ENCODE measurements around the gene STIM2. TPM values are rescaled to one million over a fixed set of nuclear protein-coding genes. Genes with fewer than 3 reads are reported as not detected.
A peak's percentile ranks its signal among the peaks of the same experiment; 100 is the strongest.

The STIM2 gene
- total RNA-seq, 1 experiment from 2014 or later, result 59.0 TPM

GRCh38 chr4:26916195-26916594 lies 55.6 kb downstream of the STIM2 start:
- Histone ChIP-seq H3K9me3 (ENCODE audit: low read depth, low read length, poor library complexity, severe bottlenecking) (no peaks in the 10 kb centered on the region), H3K27me3 (replicated peaks; ENCODE audit: insufficient read depth, low read depth, low read length, poor library complexity) (no peaks in the 10 kb centered on the region), H3K27ac (ENCODE audit: low read depth, low read length, poor library complexity, severe bottlenecking) (no peak overlapping the region), H3K4me3 (ENCODE audit: low read depth, low read length, poor library complexity, severe bottlenecking) (no peak overlapping the region), H3K4me1 (ENCODE audit: insufficient read depth, low read length, poor library complexity, severe bottlenecking) (peaks cover 67% of the 10 kb centered on the region), H3K36me3 (ENCODE audit: insufficient read depth, low read length, poor library complexity, severe bottlenecking) (peaks cover 21% of the 10 kb centered on the region)
- TF ChIP-seq CTCF (conservative IDR thresholded peaks at IDR 0.05; ENCODE audit: low read depth, low read length), result no peak
- CTCF ChIA-PET, result no interaction called here
- BruUV-seq (replicated peaks), result no TSS peak
- intact Hi-C loops (cut with micrococcal nuclease; ENCODE audit: unreplicated experiment), result no loop called here
- peak; percentile 61 for DNase-seq (ENCODE audit: low spot score)
- POLR2A ChIA-PET (ENCODE audit: low non-redundant PET), result no interaction called here

- intact Hi-C loops (cut with micrococcal nuclease; ENCODE audit: unreplicated experiment), result no loop called here
- Histone ChIP-seq H3K9me3 (ENCODE audit: low read depth, low read length, poor library complexity, severe bottlenecking) (no peaks in the 10 kb centered on the region), H3K4me3 (ENCODE audit: low read depth, low read length, poor library complexity, severe bottlenecking) (no peak overlapping the region), H3K27ac (ENCODE audit: low read depth, low read length, poor library complexity, severe bottlenecking) (no peak overlapping the region), H3K27me3 (replicated peaks; ENCODE audit: insufficient read depth, low read depth, low read length, poor library complexity) (no peaks in the 10 kb centered on the region), H3K4me1 (ENCODE audit: insufficient read depth, low read length, poor library complexity, severe bottlenecking) (peaks cover 20% of the 10 kb centered on the region), H3K36me3 (ENCODE audit: insufficient read depth, low read length, poor library complexity, severe bottlenecking) (no peaks in the 10 kb centered on the region)
- CTCF ChIA-PET, result no interaction called here
- TF ChIP-seq EZH2 (IDR thresholded peaks at IDR 0.05; ENCODE audit: borderline replicate concordance, low read depth, low read length, poor library complexity, severe bottlenecking), result no peak
- TF ChIP-seq CTCF (conservative IDR thresholded peaks at IDR 0.05; ENCODE audit: low read depth, low read length), result no peak
- no TSS peak for BruUV-seq (replicated peaks)
- peak; percentile 17 for DNase-seq (ENCODE audit: low spot score)
- POLR2A ChIA-PET (ENCODE audit: low non-redundant PET), result no interaction called here
These were observed 70.3 kb downstream of the STIM2 start for GRCh38 chr4:26930964-26931363.

- H3K27ac ChIP-seq (ENCODE audit: low read depth, low read length, poor library complexity, severe bottlenecking), result no peak overlapping the region
- no peaks in the 10 kb centered on the region for H3K27me3 ChIP-seq (replicated peaks; ENCODE audit: insufficient read depth, low read depth, low read length, poor library complexity)
- no peak for DNase-seq (ENCODE audit: low spot score)
- no peak overlapping the region for H3K4me3 ChIP-seq (ENCODE audit: low read depth, low read length, poor library complexity, severe bottlenecking)
- intact Hi-C loops (cut with micrococcal nuclease; ENCODE audit: unreplicated experiment), result no loop called here
- no peak for TF ChIP-seq EZH2 (IDR thresholded peaks at IDR 0.05; ENCODE audit: borderline replicate concordance, low read depth, low read length, poor library complexity, severe bottlenecking)
- TF ChIP-seq CTCF (conservative IDR thresholded peaks at IDR 0.05; ENCODE audit: low read depth, low read length), result no peak
- BruUV-seq (replicated peaks), result no TSS peak
- no peaks in the 10 kb centered on the region for H3K36me3 ChIP-seq (ENCODE audit: insufficient read depth, low read length, poor library complexity, severe bottlenecking)
- ChIA-PET CTCF (no interaction called here), POLR2A (ENCODE audit: low non-redundant PET) (no interaction called here)
- no peaks in the 10 kb centered on the region for H3K9me3 ChIP-seq (ENCODE audit: low read depth, low read length, poor library complexity, severe bottlenecking)
- H3K4me1 ChIP-seq (ENCODE audit: insufficient read depth, low read length, poor library complexity, severe bottlenecking), result peaks cover 20% of the 10 kb centered on the region
These were observed 70.8 kb downstream of the STIM2 start for GRCh38 chr4:26931451-26931850.
